Measurements from ENCODE around the gene MYADML2.

Gene MYADML2

GRCh38 chr17:81891303-81891552, 55.8 kb downstream of the MYADML2 start:
- Histone ChIP-seq H2BK120ac (ENCODE audit: low read depth, low read length) (no peak overlapping the region), H2AK5ac (ENCODE audit: low read length) (no peak overlapping the region), H3K79me2 (ENCODE audit: control insufficient read depth, insufficient read depth, low read length) (peaks cover 35% of the 10 kb centered on the region), H3K9ac (ENCODE audit: low read length) (peak overlapping the region; percentile 98), H3K27me3 (ENCODE audit: insufficient read depth, low read length, poor library complexity) (no peaks in the 10 kb centered on the region), H3K4me1 (ENCODE audit: control insufficient read depth, low read depth, low read length) (no peaks in the 10 kb centered on the region), H3K18ac (ENCODE audit: low read length) (peak overlapping the region; percentile 97), H3K4me3 (ENCODE audit: low read length) (peak overlapping the region; percentile 94), H3K27ac (ENCODE audit: low read depth, low read length) (peak overlapping the region; percentile 46), H3K36me3 (ENCODE audit: control insufficient read depth, insufficient read depth, low read length) (peaks cover 21% of the 10 kb centered on the region), H4K5ac (ENCODE audit: low read length) (no peak overlapping the region), H3K4me2 (ENCODE audit: low read length) (no peak overlapping the region), H3K23ac (ENCODE audit: low read length) (no peak overlapping the region), H4K8ac (ENCODE audit: low read depth, low read length) (peak overlapping the region; percentile 88), H3K56ac (ENCODE audit: low read length) (peak overlapping the region; percentile 96), H3K79me1 (ENCODE audit: low read length) (peaks cover 29% of the 10 kb centered on the region), H2BK15ac (replicated peaks; ENCODE audit: low read depth) (no peak overlapping the region), H2BK5ac (ENCODE audit: low read length) (no peak overlapping the region), H3K4ac (ENCODE audit: low read depth, low read length) (peak overlapping the region; percentile 99)
- WGBS (ENCODE audit: extremely low coverage, insufficient coverage, low lambda C conversion rate), result no CpG with 5 or more reads among the region's 40 CpGs
- no peak for DNase-seq

GRCh38 chr17:81890447-81891302, 56.4 kb downstream of the MYADML2 start:
- Histone ChIP-seq H3K9ac (ENCODE audit: low read length) (peak overlapping the region; percentile 98), H2BK15ac (replicated peaks; ENCODE audit: low read depth) (no peak overlapping the region), H4K8ac (ENCODE audit: low read depth, low read length) (no peak overlapping the region), H3K4me2 (ENCODE audit: low read length) (peak overlapping the region; percentile 86), H3K56ac (ENCODE audit: low read length) (peak overlapping the region; percentile 96), H3K4me1 (ENCODE audit: control insufficient read depth, low read depth, low read length) (no peaks in the 10 kb centered on the region), H2AK5ac (ENCODE audit: low read length) (peak overlapping the region; percentile 69), H3K18ac (ENCODE audit: low read length) (peak overlapping the region; percentile 97), H2BK5ac (ENCODE audit: low read length) (no peak overlapping the region), H3K23ac (ENCODE audit: low read length) (no peak overlapping the region), H3K4ac (ENCODE audit: low read depth, low read length) (peak overlapping the region; percentile 99), H3K27me3 (ENCODE audit: insufficient read depth, low read length, poor library complexity) (no peaks in the 10 kb centered on the region), H3K36me3 (ENCODE audit: control insufficient read depth, insufficient read depth, low read length) (peaks cover 27% of the 10 kb centered on the region), H2BK120ac (ENCODE audit: low read depth, low read length) (no peak overlapping the region), H3K4me3 (ENCODE audit: low read length) (peak overlapping the region; percentile 94), H3K79me2 (ENCODE audit: control insufficient read depth, insufficient read depth, low read length) (peaks cover 40% of the 10 kb centered on the region), H3K27ac (ENCODE audit: low read depth, low read length) (peak overlapping the region; percentile 46), H4K5ac (ENCODE audit: low read length) (no peak overlapping the region), H3K79me1 (ENCODE audit: low read length) (peaks cover 34% of the 10 kb centered on the region)
- no peak for DNase-seq
- WGBS (ENCODE audit: extremely low coverage, insufficient coverage, low lambda C conversion rate), result no CpG with 5 or more reads among the region's 69 CpGs
